HepG2 (cell line): ENCODE measurements around the gene GRM4.

Source experiments
- CTCF ChIP-seq: sonication (generic); formaldehyde crosslinking; IDR thresholded peaks from 2 replicates; pipeline ENCODE4 v1.5.0; 2020; ENCODE audit warnings: mild to moderate bottlenecking, missing genetic modification reagents, moderate library complexity
- FOXA1 ChIP-seq, 2 experiments: fragments of 450-650 bp in 1 of 2; sonication (generic) in 1 of 2; formaldehyde crosslinking in 1 of 2; IDR thresholded peaks; 2 replicates each; pipeline versions ENCODE4 v1.4.0 to v1.6.1; 2016 to 2020; ENCODE audit warnings: missing genetic modification reagents in 1 of 2
- HOXD1 ChIP-seq: sonication (generic); formaldehyde crosslinking; IDR thresholded peaks from 2 replicates; pipeline ENCODE4 v1.5.0; 2020; ENCODE audit warnings: missing genetic modification reagents
- KDM5A ChIP-seq: fragments of 200-600 bp; sonication (generic); IDR thresholded peaks from 2 replicates; pipeline ENCODE4 v1.7.0; 2018; ENCODE audit warnings: antibody characterized with exemption, mild to moderate bottlenecking, low read length, borderline replicate concordance
- MAZ ChIP-seq, 2 experiments: sonication (generic) in 1 of 2; formaldehyde crosslinking in 1 of 2; IDR thresholded peaks; 2 replicates each; pipeline versions ENCODE4 v1.5.0 to v1.6.1; 2012 to 2020; ENCODE audit warnings: low read depth in 2 of 2, mild to moderate bottlenecking in 2 of 2, borderline replicate concordance in 1 of 2, improper control_type of control experiment in 1 of 2, low read length in 1 of 2, missing genetic modification reagents in 1 of 2, moderate library complexity in 1 of 2
- MXI1 ChIP-seq: IDR thresholded peaks from 3 replicates; pipeline ENCODE4 v1.6.1; 2012; ENCODE audit warnings: low read depth, low read length, inconsistent platforms, borderline replicate concordance
- RFXANK ChIP-seq: IDR thresholded peaks from 2 replicates; pipeline ENCODE4 v1.6.1; 2016
- SUZ12 ChIP-seq: fragments of 150-350 bp; IDR thresholded peaks from 2 replicates; pipeline ENCODE4 v1.6.1; 2014; ENCODE audit warnings: low read depth, low read length
- TAF1 ChIP-seq: sonication (generic); formaldehyde crosslinking; IDR thresholded peaks from 2 replicates; pipeline ENCODE4 v1.4.0; 2020; ENCODE audit warnings: missing genetic modification reagents
- YY1 ChIP-seq: IDR thresholded peaks from 2 replicates; pipeline ENCODE4 v1.6.1; 2011; ENCODE audit warnings: low read length, low read depth, moderate library complexity, mild to moderate bottlenecking; ENCODE audit not compliant: insufficient read depth, insufficient replicate concordance
- ZBTB21 ChIP-seq: sonication (generic); formaldehyde crosslinking; IDR thresholded peaks from 2 replicates; pipeline ENCODE4 v1.4.0; 2020; ENCODE audit warnings: missing genetic modification reagents
- ZBTB40 ChIP-seq, 2 experiments: fragments of 450-650 bp in 1 of 2; sonication (generic) in 1 of 2; formaldehyde crosslinking in 1 of 2; IDR thresholded peaks; 2 replicates each; pipeline versions ENCODE4 v1.6.1 to v1.8.0; 2016 to 2022; ENCODE audit warnings: antibody characterized with exemption in 1 of 2, mild to moderate bottlenecking in 1 of 2, missing genetic modification reagents in 1 of 2
- ZNF703 ChIP-seq: sonication (generic); formaldehyde crosslinking; IDR thresholded peaks from 2 replicates; pipeline ENCODE4 v1.5.1; 2020; ENCODE audit warnings: missing genetic modification reagents, mild to moderate bottlenecking, moderate library complexity, borderline replicate concordance

DNA sequence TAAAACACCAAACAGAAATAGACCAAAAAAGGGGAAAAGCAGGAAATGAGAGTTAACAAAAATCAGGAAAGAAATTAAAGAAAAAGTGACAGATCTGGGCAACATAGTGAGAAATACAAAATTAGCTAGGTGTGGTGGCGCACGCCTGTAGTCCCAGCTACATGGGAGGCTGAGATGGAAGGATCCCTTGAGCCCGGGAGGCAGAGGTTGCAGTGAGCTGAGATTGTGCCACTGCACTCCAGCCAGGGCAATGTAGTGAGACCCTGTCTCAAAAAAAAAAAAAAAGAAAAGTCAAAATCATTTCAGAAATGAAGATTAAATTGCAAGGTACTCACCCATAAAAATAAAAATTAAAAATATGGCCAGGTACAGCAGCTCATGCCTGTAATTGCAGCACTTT is 13.0 kb upstream of the GRM4 start:
- TF ChIP-seq FOXA1 (IDR thresholded peaks at IDR 0.05) (no peak), FOXA1 (CRISPR knock-in tag; IDR thresholded peaks at IDR 0.05) (no peak), HOXD1 (no peak), MXI1 (no peak), ZNF703 (CRISPR knock-in tag) (no peak), SUZ12 (no peak), RFXANK (CRISPR knock-in tag) (no peak), CTCF (CRISPR knock-in tag) (no peak), TAF1 (no peak), YY1 (no peak), ZBTB40 (IDR thresholded peaks at IDR 0.05) (no peak), ZBTB40 (CRISPR knock-in tag; IDR thresholded peaks at IDR 0.05) (no peak), ZBTB21 (CRISPR knock-in tag) (no peak), KDM5A (no peak), MAZ (IDR thresholded peaks at IDR 0.05; ENCODE audit: borderline replicate concordance, low read depth, low read length) (no peak), MAZ (CRISPR knock-in tag; IDR thresholded peaks at IDR 0.05; ENCODE audit: low read depth) (no peak)
